Transverse colon (tissue), 4 donors: Measurements from ENCODE around the gene SDHC.

Experiments
- CTCF ChIP-seq, 5 experiments: fragments of 200-600 bp in 3 of 5; fragments of 450-650 bp in 2 of 5; sonication (generic) in 3 of 5; IDR thresholded peaks; 1 replicate in 2 of 5; 2 replicates in 3 of 5; pipeline ENCODE4 v1.5.1; 2016 to 2017; ENCODE audit warnings: antibody characterized with exemption in 5 of 5, inconsistent platforms in 3 of 5, mild to moderate bottlenecking in 2 of 5, moderate library complexity in 1 of 5
- POLR2A ChIP-seq: fragments of 450-650 bp; IDR thresholded peaks from one replicate; pipeline ENCODE4 v1.6.1; 2016; ENCODE audit warnings: antibody characterized with exemption, mild to moderate bottlenecking, moderate library complexity
- POLR2AphosphoS5 ChIP-seq, 3 donors: sonication (generic); formaldehyde crosslinking; IDR thresholded peaks; one replicate each; pipeline ENCODE4 v1.6.1; 2016; ENCODE audit warnings: antibody characterized with exemption in 3 of 3

DNA sequence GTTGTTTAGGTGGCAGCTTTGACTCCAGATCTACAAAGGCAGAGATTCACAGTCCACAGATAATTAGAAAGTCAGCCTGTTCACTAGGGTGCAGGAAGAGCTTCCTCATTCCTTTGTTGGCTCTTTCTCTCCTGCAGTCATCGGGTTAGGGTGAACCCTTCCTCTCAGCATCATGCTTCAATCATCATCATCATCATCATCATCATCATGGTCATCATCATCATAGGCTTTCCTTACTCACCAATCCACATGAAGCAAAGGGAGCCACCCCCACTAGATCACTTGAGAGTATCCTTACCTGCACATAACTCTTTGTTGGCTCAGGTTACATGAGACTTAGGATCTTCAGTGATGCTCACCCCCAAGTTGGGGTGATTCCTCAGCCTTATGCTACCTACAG lies 23.4 kb upstream of the SDHC start:
- TF ChIP-seq CTCF (IDR thresholded peaks at IDR 0.05) (no peak), POLR2AphosphoS5 (IDR thresholded peaks at IDR 0.05) (no peak), POLR2A (no peak)
